AG04450 (cell line): ENCODE data around the gene TBX10. TPM values are rescaled to one million over a fixed set of nuclear protein-coding genes. Genes with fewer than 3 reads are reported as not detected.

Experiments used
- CTCF ChIA-PET: fragments of 300-600, 350-600 bp; formaldehyde crosslinking; extraction: SDS; loops from one replicate; lab custom pipeline; 2022; ENCODE audit warnings: antibody characterized with exemption, inconsistent platforms; lab: Charles Lee
- POLR2A ChIA-PET: fragments of 350-600 bp; formaldehyde crosslinking; extraction: SDS; loops from one replicate; lab custom pipeline; 2021; ENCODE audit warnings: antibody characterized with exemption, inconsistent platforms; lab: Yijun Ruan, JAX
- DNase-seq: peaks from one replicate; pipeline ENCODE4 v3.0.0-alpha.2; 2011; ENCODE audit warnings: low read depth, low spot score
- H3K27ac ChIP-seq: one replicate; pipeline ENCODE4 v1.5.1; 2012; ENCODE audit warnings: low read depth, low read length, control low read depth
- H3K27me3 ChIP-seq: one replicate; pipeline ENCODE4 v1.6.0; 2012; ENCODE audit warnings: low read length; ENCODE audit not compliant: control insufficient read depth, insufficient read depth
- H3K4me3 ChIP-seq: 2 replicates; pipeline ENCODE4 v1.5.1; 2011; ENCODE audit warnings: mild to moderate bottlenecking, low read depth, low read length, control low read depth
- H3K9me3 ChIP-seq: 2 replicates; pipeline ENCODE4 v1.5.1; 2012; ENCODE audit warnings: low read length; ENCODE audit not compliant: control insufficient read depth, insufficient read depth
- CTCF ChIP-seq: IDR thresholded peaks from 2 replicates; pipeline ENCODE4 v1.5.1; 2011; ENCODE audit warnings: low read depth, low read length, control low read depth, inconsistent platforms
- polyA plus RNA-seq: library from polyadenylated mRNA; depleted of rRNA; stranded (reverse); fragments of >200 nt; gene quantifications from 2 replicates; pipeline ENCODE4 v1.2.3, GENCODE V29; 2011; rRNA removed
- small RNA-seq: library from RNA; depleted of rRNA; stranded (forward); fragments of <200 nt; gene quantifications from one replicate; pipeline ENCODE3, GENCODE V24; 2012; ENCODE audit warnings: low read depth; ENCODE audit not compliant: insufficient read length

Gene TBX10
- polyA plus RNA-seq, 1 experiment = not detected

- Histone ChIP-seq H3K9me3 (no peaks in the 10 kb centered on the region; the same call in 1 of the 2 replicates), H3K4me3 (peak within 1 kb of the TSS; percentile 80), H3K27me3 (peaks cover 16% of the 10 kb centered on the region), H3K27ac (peak within 1 kb of the TSS; percentile 81)
- DNase-seq = peak; percentile 78
- peak; percentile 51 for TF ChIP-seq CTCF
- ChIA-PET POLR2A (interaction anchor here (0.7 to 1.8 kb wide), 6 partner anchors 8 to 199 kb away, joined by 3 to 12 read pairs (median 5); partner anchors contain the start of genes NUDT8 and PPP1CA), CTCF (interaction anchor here (0.6 to 1.2 kb wide), 3 partner anchors 18 to 203 kb away, joined by 3 to 5 read pairs (median 3); partner anchors contain the start of gene NUDT8)
Measured at GRCh38 chr11:67583247-67584204, 56.0 kb downstream of the TBX10 start, which contains the start of gene GSTP1. GSTP1 (plus strand) TSS chr11:67583812; CDS start chr11:67583844, 32 bp downstream.

- peaks cover 23% of the 10 kb centered on the region for H3K27me3 ChIP-seq
- H3K27ac ChIP-seq = no peak overlapping the region
- POLR2A ChIA-PET = no interaction called here
- no peak overlapping the region for H3K4me3 ChIP-seq
- CTCF ChIA-PET = no interaction called here
- DNase-seq = no peak
- H3K9me3 ChIP-seq = no peaks in the 10 kb centered on the region; the same call in 1 of the 2 replicates
- no peak for TF ChIP-seq CTCF
Measured at GRCh38 chr11:67582011-67582410, 57.6 kb downstream of the TBX10 start.

GRCh38 chr11:67581469-67581868 lies 58.1 kb downstream of the TBX10 start:
- no peak for TF ChIP-seq CTCF
- H3K27me3 ChIP-seq = peaks cover 26% of the 10 kb centered on the region
- ChIA-PET CTCF (no interaction called here), POLR2A (no interaction called here)
- H3K9me3 ChIP-seq = no peaks in the 10 kb centered on the region; the same call in 1 of the 2 replicates
- DNase-seq = no peak
- no peak overlapping the region for H3K4me3 ChIP-seq
- no peak overlapping the region for H3K27ac ChIP-seq

Small RNA genes within 50 kb of the gene (small RNA-seq; reads per million reads assigned to genes)
- gene AP003385.3 (not detected), gene RPL37P2 (0.81 reads per million)

Other genes starting within 250 kb of the TBX10 start
- 3.2 and 4.1 TPM in 2 replicates for gene RAD9A, start 247.8 kb downstream of the TBX10 start, polyA plus RNA-seq
- 116 and 140 TPM in 2 replicates for gene PPP1CA, start 237.9 kb downstream of the TBX10 start, polyA plus RNA-seq
- not detected in 2 replicates for gene TBC1D10C, start 235.7 kb downstream of the TBX10 start, polyA plus RNA-seq
- gene CARNS1, start 224.1 kb downstream of the TBX10 start, polyA plus RNA-seq = 0.07 and 0.09 TPM in 2 replicates
- gene RPS6KB2, start 211.3 kb downstream of the TBX10 start, polyA plus RNA-seq = 36.0 and 37.7 TPM in 2 replicates
- gene PTPRCAP, start 202.1 kb downstream of the TBX10 start, polyA plus RNA-seq = 0.07 and 0.12 TPM in 2 replicates
- 69.8 and 96.0 TPM in 2 replicates for gene CORO1B, start 196.3 kb downstream of the TBX10 start, polyA plus RNA-seq
- gene GPR152, start 187.0 kb downstream of the TBX10 start, polyA plus RNA-seq = not detected in 2 replicates
- not detected in 2 replicates for gene CABP4, start 184.4 kb downstream of the TBX10 start, polyA plus RNA-seq
- 14.7 and 22.5 TPM in 2 replicates for gene TMEM134, start 170.5 kb downstream of the TBX10 start, polyA plus RNA-seq
- 55.3 and 75.7 TPM in 2 replicates for gene AIP, start 156.7 kb downstream of the TBX10 start, polyA plus RNA-seq
- 6.4 and 8.6 TPM in 2 replicates for gene PITPNM1, start 134.4 kb downstream of the TBX10 start, polyA plus RNA-seq
- 11.7 and 17.2 TPM in 2 replicates for gene CDK2AP2, start 131.6 kb downstream of the TBX10 start, polyA plus RNA-seq
- gene CABP2, start 116.3 kb downstream of the TBX10 start, polyA plus RNA-seq = not detected in 2 replicates
- gene GSTP1, start 56.0 kb downstream of the TBX10 start, polyA plus RNA-seq = 716 and 965 TPM in 2 replicates
- gene NDUFV1, start 32.8 kb downstream of the TBX10 start, polyA plus RNA-seq = 79.5 and 89.9 TPM in 2 replicates
- gene NUDT8, start 9.8 kb downstream of the TBX10 start, polyA plus RNA-seq = 0.40 and 0.84 TPM in 2 replicates
- gene ACY3, start 11.0 kb upstream of the TBX10 start, polyA plus RNA-seq = not detected in 2 replicates
- not detected in 2 replicates for gene ALDH3B2, start 34.9 kb upstream of the TBX10 start, polyA plus RNA-seq